GM06990 (cell line): ENCODE results near the gene GNLY.

Source experiments
- DNase-seq: peaks from one replicate; pipeline ENCODE4 v3.0.0-alpha.2; 2011; ENCODE audit not compliant: insufficient read length; ENCODE audit errors: extremely low read depth
- H3K27me3 ChIP-seq: replicated peaks from 2 replicates; pipeline ENCODE4 v1.6.0; 2011; ENCODE audit warnings: low read length; ENCODE audit not compliant: control insufficient read depth, insufficient read depth
- H3K36me3 ChIP-seq: 2 replicates; pipeline ENCODE4 v1.5.1; 2011; ENCODE audit warnings: low read length; ENCODE audit not compliant: control insufficient read depth, insufficient read depth
- H3K4me3 ChIP-seq: replicated peaks from 2 replicates; pipeline ENCODE4 v1.5.1; 2011; ENCODE audit warnings: low read depth, mild to moderate bottlenecking, control low read depth, low read length
- CTCF ChIP-seq: IDR thresholded peaks from 2 replicates; pipeline ENCODE4 v1.5.1; 2011; ENCODE audit warnings: low read length, control low read depth, mild to moderate bottlenecking, inconsistent platforms; ENCODE audit not compliant: insufficient read depth, poor library complexity, severe bottlenecking

The GNLY gene

GRCh38 chr2:85695691-85696668 is 1.8 kb downstream of the GNLY start:
- DNase-seq, result no peak
- no peak for TF ChIP-seq CTCF
- Histone ChIP-seq H3K27me3 (no peaks in the 10 kb centered on the region; the same call in 1 of the 2 replicates), H3K36me3 (no peaks in the 10 kb centered on the region), H3K4me3 (no peak overlapping the region)

DNA sequence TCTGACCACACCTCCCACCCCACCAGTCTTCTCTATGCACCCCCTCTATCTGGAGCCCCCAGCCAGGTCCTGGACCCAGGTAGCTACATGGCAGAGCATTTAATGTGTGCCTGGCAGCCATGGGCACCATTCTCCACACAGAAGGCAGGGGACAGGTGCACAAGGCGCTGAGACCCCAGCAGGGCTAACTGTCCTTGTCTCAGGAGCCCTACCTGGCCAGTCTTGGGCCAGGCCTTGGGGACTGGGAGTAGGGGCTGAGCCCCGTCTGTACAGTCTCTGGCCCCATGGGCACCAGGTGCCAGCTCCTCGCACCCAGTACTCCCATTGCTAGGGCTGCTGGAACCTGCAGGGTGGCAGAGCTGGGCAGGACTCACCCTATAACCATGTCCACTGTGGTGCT is 2.9 kb downstream of the GNLY start:
- DNase-seq, result no peak
- Histone ChIP-seq H3K4me3 (no peak overlapping the region), H3K27me3 (no peaks in the 10 kb centered on the region; the same call in 1 of the 2 replicates), H3K36me3 (no peaks in the 10 kb centered on the region)
- no peak for TF ChIP-seq CTCF

GRCh38 chr2:85697716-85698115 is 3.6 kb downstream of the GNLY start:
- DNase-seq, result no peak
- H3K4me3 ChIP-seq, result no peak overlapping the region
- H3K27me3 ChIP-seq, result no peaks in the 10 kb centered on the region; the same call in 1 of the 2 replicates
- no peaks in the 10 kb centered on the region for H3K36me3 ChIP-seq
- TF ChIP-seq CTCF, result no peak

DNA sequence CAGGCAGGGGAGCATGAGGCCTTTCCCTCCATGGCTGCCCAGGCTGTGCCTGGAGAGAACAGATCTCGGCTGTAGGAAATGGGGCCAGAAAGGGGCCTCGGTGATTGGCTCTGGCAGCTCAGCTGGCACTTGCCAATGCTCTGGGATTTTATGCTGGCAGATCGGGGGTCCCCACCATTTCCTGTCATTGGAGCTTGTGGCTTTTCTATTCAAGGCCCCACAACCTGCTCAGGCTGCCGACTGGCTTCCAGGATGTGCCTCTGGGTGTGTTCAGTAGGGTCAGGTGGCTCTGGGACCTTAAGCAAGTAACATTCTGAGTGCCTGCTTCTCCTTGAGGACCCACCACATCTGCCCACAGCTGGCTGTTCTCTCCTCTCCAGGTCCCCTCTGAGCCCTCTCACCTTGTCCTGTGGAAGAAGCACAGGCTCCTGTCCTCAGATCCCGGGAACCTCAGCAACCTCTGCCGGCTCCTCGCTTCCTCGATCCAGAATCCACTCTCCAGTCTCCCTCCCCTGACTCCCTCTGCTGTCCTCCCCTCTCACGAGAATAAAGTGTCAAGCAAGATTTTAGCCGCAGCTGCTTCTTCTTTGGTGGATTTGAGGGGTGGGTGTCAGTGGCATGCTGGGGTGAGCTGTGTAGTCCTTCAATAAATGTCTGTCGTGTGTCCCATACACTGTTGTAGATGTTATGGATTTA is 4.2 kb downstream of the GNLY start:
- no peak for TF ChIP-seq CTCF

GRCh38 chr2:85698880-85699254 is 4.7 kb downstream of the GNLY start:
- no peak for DNase-seq
- TF ChIP-seq CTCF, result no peak
- Histone ChIP-seq H3K27me3 (no peaks in the 10 kb centered on the region; the same call in 1 of the 2 replicates), H3K36me3 (no peaks in the 10 kb centered on the region), H3K4me3 (no peak overlapping the region)

More for the DNA sequence above, 4.2 kb downstream of the GNLY start:
- no peak overlapping the region for H3K4me3 ChIP-seq
- no peaks in the 10 kb centered on the region; the same call in 1 of the 2 replicates for H3K27me3 ChIP-seq
- no peaks in the 10 kb centered on the region for H3K36me3 ChIP-seq
- no peak for DNase-seq
